HG03342 (cell line): ENCODE results near the gene COLQ.

Experiments used
- ATAC-seq: cut with Tn5 transposase; IDR thresholded peaks from one replicate; pipeline ENCODE4 v1.9.1; 2021; ENCODE audit warnings: mild to moderate bottlenecking, moderate library complexity; ENCODE audit not compliant: unreplicated experiment

COLQ gene

GRCh38 chr3:15520804-15521572, 518 bp downstream of the COLQ start:
- no peak for ATAC-seq

DNA sequence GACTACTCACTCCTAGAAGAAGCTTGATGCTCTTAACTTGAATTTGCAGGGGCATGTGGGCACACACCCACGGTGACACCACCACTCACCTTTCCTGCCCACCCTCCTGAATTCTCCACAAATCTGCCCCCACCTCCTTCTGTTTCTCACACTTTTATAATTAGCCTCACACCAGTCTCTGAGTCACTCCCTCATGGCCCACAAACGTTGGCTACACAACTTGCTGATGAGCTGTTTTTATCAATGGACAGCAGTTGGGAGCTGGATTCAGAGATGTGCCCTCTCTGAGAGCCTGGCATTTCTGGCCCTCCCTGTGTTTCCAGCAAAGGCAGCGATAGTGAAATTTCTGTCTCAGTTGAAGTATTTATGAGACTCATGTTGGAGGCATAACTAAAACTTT, 1.3 kb downstream of the COLQ start:
- ATAC-seq, result no peak

DNA sequence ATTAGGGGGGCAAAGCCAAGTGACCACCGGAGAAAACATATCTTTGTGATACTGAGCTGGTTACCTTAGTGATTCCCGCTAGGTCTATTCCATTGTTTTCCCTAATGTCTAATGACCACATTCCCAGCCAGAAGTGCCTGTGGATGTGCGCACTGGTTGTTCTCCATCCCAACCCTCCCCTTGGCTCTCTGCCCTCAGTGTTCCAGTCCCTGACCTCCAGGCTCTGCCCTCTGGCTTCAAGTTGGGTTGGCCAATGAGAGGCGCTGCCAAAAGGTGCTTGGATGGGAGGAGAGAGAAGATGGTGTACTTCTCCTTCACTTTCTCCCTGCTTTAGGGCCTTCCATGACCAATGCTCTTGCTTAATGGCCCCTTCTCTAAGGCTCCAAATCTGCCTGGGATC, 2.4 kb downstream of the COLQ start:
- ATAC-seq, result no peak

DNA sequence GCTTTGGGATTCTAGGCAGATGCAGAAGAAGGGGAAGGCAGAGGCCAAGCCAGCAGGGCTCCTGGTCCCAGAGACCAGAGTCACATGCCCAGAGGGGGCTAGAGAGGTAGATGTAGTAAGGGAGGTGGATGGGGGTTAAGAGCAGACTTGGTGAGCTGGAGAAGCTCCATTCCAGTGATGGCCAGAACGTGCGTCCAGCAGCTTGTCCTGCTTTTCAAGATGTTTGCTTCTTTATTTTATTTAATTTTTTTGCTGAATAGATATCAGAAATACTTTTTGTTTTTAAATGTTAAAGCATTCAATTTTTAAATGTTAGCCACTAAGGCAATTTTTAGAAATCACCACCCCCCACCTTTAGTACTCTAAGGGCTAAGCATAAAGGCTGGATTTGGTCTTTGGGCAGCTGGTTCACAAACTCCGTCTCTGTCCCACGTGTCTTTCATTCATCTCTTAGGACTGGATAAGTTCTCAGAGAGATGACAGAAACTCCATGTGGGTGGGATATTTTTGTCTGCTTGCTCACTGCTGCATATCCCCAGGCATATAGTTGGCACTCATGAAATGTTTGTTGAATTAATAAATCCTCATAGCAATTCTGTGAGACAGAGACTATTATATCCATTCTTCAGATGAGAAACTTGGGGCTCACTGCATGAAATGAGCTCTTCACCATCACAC, 6.7 kb downstream of the COLQ start:
- no peak for ATAC-seq

GRCh38 chr3:15513810-15514662, 7.5 kb downstream of the COLQ start:
- ATAC-seq, result no peak

DNA sequence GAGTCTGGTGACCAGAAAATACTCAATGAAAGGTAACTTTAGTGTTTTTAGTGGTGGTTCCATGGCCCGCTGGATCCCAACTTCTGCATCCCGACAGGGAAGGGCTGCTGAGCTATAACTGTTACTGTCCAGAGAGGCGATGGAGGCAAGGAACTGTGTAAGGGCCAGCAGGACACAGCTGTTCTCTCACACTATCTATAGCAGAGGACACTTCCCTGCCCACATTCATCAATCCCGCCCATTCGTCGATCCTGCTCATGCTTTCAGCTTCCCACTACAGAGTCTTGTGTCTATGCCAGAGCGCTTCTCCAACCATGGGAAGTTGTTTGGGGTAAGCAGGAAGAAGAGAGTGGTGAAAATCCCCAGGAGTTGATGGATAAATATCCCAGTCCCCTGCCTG, 8.4 kb downstream of the COLQ start:
- no peak for ATAC-seq

DNA sequence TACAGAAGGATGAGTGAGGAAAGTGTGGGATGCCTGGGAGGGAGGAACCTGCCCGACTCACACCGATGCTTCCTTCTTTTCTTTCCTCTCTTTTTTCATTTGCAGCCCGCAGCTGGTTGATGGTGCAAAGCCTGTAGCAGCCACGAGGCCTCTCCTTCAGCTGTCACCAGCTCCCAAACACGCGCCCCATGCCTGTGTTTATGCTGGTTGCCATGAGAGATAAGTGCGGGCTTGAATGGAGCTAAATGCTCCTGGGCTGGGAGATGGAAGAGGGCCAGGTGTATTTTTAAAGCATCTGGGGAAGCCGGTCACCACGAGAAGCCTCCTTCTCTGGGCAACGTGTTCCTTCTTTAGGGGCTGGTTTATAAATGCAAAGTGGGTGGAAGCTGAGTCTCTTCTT, 9.3 kb downstream of the COLQ start:
- ATAC-seq, result no peak

DNA sequence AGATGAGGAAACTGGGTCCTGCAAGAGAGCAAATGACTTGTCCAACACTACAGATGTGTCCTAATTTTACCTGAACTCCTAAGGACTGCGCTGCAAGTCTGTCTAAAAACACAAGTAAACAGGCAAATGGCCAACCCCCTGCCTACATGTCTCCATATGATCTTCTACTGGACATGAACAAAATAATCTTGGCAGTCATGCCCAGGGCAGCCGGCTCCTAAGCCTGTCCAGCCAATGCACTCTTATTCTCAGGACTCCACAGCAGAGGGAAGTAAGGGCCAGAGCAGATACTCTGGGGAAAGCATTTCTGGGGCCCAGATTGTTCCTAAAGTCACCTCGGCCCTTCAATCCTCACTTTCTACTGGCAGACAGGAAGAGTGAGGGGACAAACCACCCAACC, 10.3 kb downstream of the COLQ start:
- ATAC-seq, result no peak

- ATAC-seq, result no peak
These were observed 11.0 kb downstream of the COLQ start for GRCh38 chr3:15510493-15510892.

- ATAC-seq, result no peak
These were observed 14.9 kb downstream of the COLQ start for GRCh38 chr3:15506571-15506970.

- no peak for ATAC-seq
These were observed 15.9 kb downstream of the COLQ start for GRCh38 chr3:15505479-15506165.

GRCh38 chr3:15502616-15503015, 18.9 kb downstream of the COLQ start:
- ATAC-seq, result no peak

GRCh38 chr3:15501126-15501525, 20.4 kb downstream of the COLQ start:
- ATAC-seq, result no peak

GRCh38 chr3:15500107-15500724, 21.3 kb downstream of the COLQ start:
- ATAC-seq, result no peak

DNA sequence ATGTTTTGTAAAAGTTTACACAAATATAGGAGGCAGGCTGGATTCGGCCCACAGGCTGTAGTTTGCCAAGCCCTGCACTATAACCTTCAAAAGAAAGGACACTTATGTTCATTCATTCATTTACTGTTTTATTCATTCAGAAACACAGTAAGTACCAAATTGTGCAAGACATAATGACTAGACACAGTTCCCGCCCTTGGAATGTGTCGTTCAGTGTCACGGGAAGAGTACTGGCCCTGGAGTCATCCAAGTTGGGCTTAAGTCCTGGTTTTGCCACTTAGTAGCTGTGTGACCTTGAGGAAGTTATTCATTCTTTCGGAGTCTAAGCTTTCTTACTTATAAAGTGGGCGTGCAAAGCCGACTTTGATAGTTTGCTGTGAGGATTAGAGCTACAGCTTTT, 22.0 kb downstream of the COLQ start:
- no peak for ATAC-seq

GRCh38 chr3:15498431-15499214, 22.9 kb downstream of the COLQ start:
- no peak for ATAC-seq

GRCh38 chr3:15497964-15498363, 23.5 kb downstream of the COLQ start:
- ATAC-seq, result no peak

DNA sequence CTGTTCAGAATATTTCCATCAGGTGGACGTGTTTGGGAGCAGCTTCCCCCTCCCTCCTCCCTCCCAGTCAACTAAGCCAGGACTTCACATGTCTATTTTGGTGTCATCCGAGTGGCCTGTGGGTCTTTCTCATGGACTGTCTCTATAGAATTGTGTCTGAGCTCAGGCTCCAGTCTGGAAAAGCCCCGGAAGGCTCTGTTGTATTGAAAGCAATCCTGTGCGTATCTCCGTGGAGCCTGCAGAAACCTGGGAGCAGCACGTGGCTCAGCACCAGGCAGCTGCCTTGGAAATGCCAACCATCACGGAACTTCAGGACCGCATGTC, 25.2 kb downstream of the COLQ start:
- ATAC-seq, result no peak

DNA sequence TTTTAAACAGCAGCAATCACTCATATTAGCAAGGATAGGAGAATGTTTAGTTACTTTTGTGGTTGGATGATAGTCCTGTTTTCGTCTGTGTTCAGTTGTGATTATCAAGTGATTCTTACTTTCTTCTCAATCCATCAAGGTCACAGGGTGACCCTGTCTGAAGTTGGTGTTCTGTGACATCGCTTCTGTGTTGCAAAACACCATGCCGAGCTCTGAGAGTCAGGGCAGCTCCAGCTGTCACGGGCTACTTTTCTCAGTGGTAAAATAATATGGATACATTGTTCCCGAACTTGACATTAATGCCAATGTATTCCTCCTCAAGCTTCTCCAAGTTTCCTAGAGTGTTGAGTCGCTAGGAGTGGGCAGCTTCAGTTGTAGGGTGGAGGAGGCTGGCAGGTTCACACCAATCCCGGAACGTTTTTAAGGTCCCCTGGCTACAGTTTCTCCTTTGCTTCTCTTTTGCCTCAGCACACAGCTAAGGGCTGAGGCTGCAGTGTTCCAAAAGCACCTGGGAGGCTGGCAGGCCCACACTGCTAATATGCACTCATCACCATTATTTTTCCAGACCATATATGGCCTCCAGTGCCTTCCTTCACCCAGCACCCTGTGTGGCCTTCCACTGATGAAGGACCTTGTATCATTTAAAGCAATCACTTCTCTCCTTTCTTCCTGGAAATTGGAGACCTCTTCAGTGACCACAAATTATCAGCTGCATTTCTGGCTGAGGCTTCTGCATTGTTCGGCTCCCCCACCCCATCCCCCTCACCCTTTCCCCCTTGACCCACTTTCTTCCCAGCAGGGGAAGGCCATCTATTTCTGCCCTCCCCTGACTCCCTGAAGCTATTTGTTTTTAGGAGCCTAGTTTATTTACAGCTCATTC, 25.8 kb downstream of the COLQ start:
- no peak for ATAC-seq
